Measurements from ENCODE around the gene PLS1.
A peak's percentile ranks its signal among the peaks of the same experiment; 100 is the strongest.
"Not testable (repeated sequence)": the region's sequence is repeated elsewhere in the genome, so short reads cannot be mapped to it uniquely, and the experiment has no call there.

PLS1 gene

GRCh38 chr3:142595951-142596725 lies at the start of gene PLS1:
PLS1 (plus strand) TSS chr3:142596393; CDS start chr3:142664238, 67,845 bp downstream.
- H3K36me3 ChIP-seq (ENCODE audit: insufficient read depth, low read length): no peaks in the 10 kb centered on the region
- peak within 1 kb of the TSS; percentile 88 for H2AFZ ChIP-seq (ENCODE audit: low read depth, low read length)
- peak within 1 kb of the TSS; percentile 74 for H3K4me3 ChIP-seq (ENCODE audit: low read length)
- H3K9me3 ChIP-seq (ENCODE audit: low read length): no peaks in the 10 kb centered on the region
- peaks cover 9% of the 10 kb centered on the region for H3K27me3 ChIP-seq (ENCODE audit: insufficient read depth, low read length)
- peaks cover 6% of the 10 kb centered on the region for H3K4me1 ChIP-seq (ENCODE audit: insufficient read depth, low read length)

GRCh38 chr3:142549986-142550385 lies 46.2 kb upstream of the PLS1 start:
- Histone ChIP-seq H3K9me3 (ENCODE audit: low read length) (peaks cover 5% of the 10 kb centered on the region), H3K4me3 (ENCODE audit: low read length) (no peak overlapping the region), H3K27me3 (ENCODE audit: insufficient read depth, low read length) (no peaks in the 10 kb centered on the region), H3K4me1 (ENCODE audit: insufficient read depth, low read length) (no peaks in the 10 kb centered on the region), H3K36me3 (ENCODE audit: insufficient read depth, low read length) (peaks cover 56% of the 10 kb centered on the region), H2AFZ (ENCODE audit: low read depth, low read length) (no peak overlapping the region)

- not testable (repeated sequence) for H2AFZ ChIP-seq (ENCODE audit: low read depth, low read length); H3K4me3 ChIP-seq (ENCODE audit: low read length); H3K9me3 ChIP-seq (ENCODE audit: low read length); H3K27me3 ChIP-seq (ENCODE audit: insufficient read depth, low read length); H3K4me1 ChIP-seq (ENCODE audit: insufficient read depth, low read length)
- H3K36me3 ChIP-seq (ENCODE audit: insufficient read depth, low read length): peaks cover 62% of the 10 kb centered on the region
These were observed 43.6 kb upstream of the PLS1 start for GRCh38 chr3:142552579-142552978.

- Histone ChIP-seq H3K9me3 (ENCODE audit: low read length) (peaks cover 5% of the 10 kb centered on the region), H3K4me1 (ENCODE audit: insufficient read depth, low read length) (no peaks in the 10 kb centered on the region), H2AFZ (ENCODE audit: low read depth, low read length) (no peak overlapping the region), H3K4me3 (ENCODE audit: low read length) (no peak overlapping the region), H3K36me3 (ENCODE audit: insufficient read depth, low read length) (peaks cover 65% of the 10 kb centered on the region), H3K27me3 (ENCODE audit: insufficient read depth, low read length) (no peaks in the 10 kb centered on the region)
These were observed 42.5 kb upstream of the PLS1 start for GRCh38 chr3:142553741-142554140.

- peaks cover 51% of the 10 kb centered on the region for H3K36me3 ChIP-seq (ENCODE audit: insufficient read depth, low read length)
- no peaks in the 10 kb centered on the region for H3K27me3 ChIP-seq (ENCODE audit: insufficient read depth, low read length)
These were observed 36.1 kb upstream of the PLS1 start for GRCh38 chr3:142560118-142560517.

GRCh38 chr3:142563496-142563997 lies 32.6 kb upstream of the PLS1 start:
- Histone ChIP-seq H3K36me3 (ENCODE audit: insufficient read depth, low read length) (peaks cover 35% of the 10 kb centered on the region), H3K9me3 (ENCODE audit: low read length) (no peaks in the 10 kb centered on the region), H2AFZ (ENCODE audit: low read depth, low read length) (no peak overlapping the region), H3K27me3 (ENCODE audit: insufficient read depth, low read length) (no peaks in the 10 kb centered on the region), H3K4me3 (ENCODE audit: low read length) (no peak overlapping the region), H3K4me1 (ENCODE audit: insufficient read depth, low read length) (no peaks in the 10 kb centered on the region)

More at GRCh38 chr3:142560118-142560517, 36.1 kb upstream of the PLS1 start:
- Histone ChIP-seq H2AFZ (ENCODE audit: low read depth, low read length) (no peak overlapping the region), H3K4me1 (ENCODE audit: insufficient read depth, low read length) (no peaks in the 10 kb centered on the region), H3K9me3 (ENCODE audit: low read length) (no peaks in the 10 kb centered on the region), H3K4me3 (ENCODE audit: low read length) (no peak overlapping the region)

- Histone ChIP-seq H3K36me3 (ENCODE audit: insufficient read depth, low read length) (peaks cover 28% of the 10 kb centered on the region), H3K4me3 (ENCODE audit: low read length) (no peak overlapping the region), H3K9me3 (ENCODE audit: low read length) (peaks cover 3% of the 10 kb centered on the region), H2AFZ (ENCODE audit: low read depth, low read length) (no peak overlapping the region), H3K4me1 (ENCODE audit: insufficient read depth, low read length) (no peaks in the 10 kb centered on the region), H3K27me3 (ENCODE audit: insufficient read depth, low read length) (no peaks in the 10 kb centered on the region)
These were observed 30.1 kb upstream of the PLS1 start for GRCh38 chr3:142566096-142566495.

- no peaks in the 10 kb centered on the region for H3K4me1 ChIP-seq (ENCODE audit: insufficient read depth, low read length)
- no peak overlapping the region for H2AFZ ChIP-seq (ENCODE audit: low read depth, low read length)
- peaks cover 3% of the 10 kb centered on the region for H3K9me3 ChIP-seq (ENCODE audit: low read length)
- H3K4me3 ChIP-seq (ENCODE audit: low read length): no peak overlapping the region
- H3K36me3 ChIP-seq (ENCODE audit: insufficient read depth, low read length): peaks cover 18% of the 10 kb centered on the region
- H3K27me3 ChIP-seq (ENCODE audit: insufficient read depth, low read length): no peaks in the 10 kb centered on the region
These were observed 27.7 kb upstream of the PLS1 start for GRCh38 chr3:142568393-142569017.

- not testable (repeated sequence) for H3K4me3 ChIP-seq (ENCODE audit: low read length); H3K9me3 ChIP-seq (ENCODE audit: low read length); H2AFZ ChIP-seq (ENCODE audit: low read depth, low read length); H3K4me1 ChIP-seq (ENCODE audit: insufficient read depth, low read length); H3K27me3 ChIP-seq (ENCODE audit: insufficient read depth, low read length)
- peaks cover 15% of the 10 kb centered on the region for H3K36me3 ChIP-seq (ENCODE audit: insufficient read depth, low read length)
These were observed 26.8 kb upstream of the PLS1 start for GRCh38 chr3:142569422-142569821.

GRCh38 chr3:142574223-142574622 lies 22.0 kb upstream of the PLS1 start:
- not testable (repeated sequence) for H3K27me3 ChIP-seq (ENCODE audit: insufficient read depth, low read length); H2AFZ ChIP-seq (ENCODE audit: low read depth, low read length); H3K4me3 ChIP-seq (ENCODE audit: low read length); H3K36me3 ChIP-seq (ENCODE audit: insufficient read depth, low read length); H3K9me3 ChIP-seq (ENCODE audit: low read length)
- peaks cover 16% of the 10 kb centered on the region for H3K4me1 ChIP-seq (ENCODE audit: insufficient read depth, low read length)

GRCh38 chr3:142574665-142575064 lies 21.5 kb upstream of the PLS1 start:
- no peaks in the 10 kb centered on the region for H3K9me3 ChIP-seq (ENCODE audit: low read length)
- H3K36me3 ChIP-seq (ENCODE audit: insufficient read depth, low read length): no peaks in the 10 kb centered on the region
- peaks cover 19% of the 10 kb centered on the region for H3K4me1 ChIP-seq (ENCODE audit: insufficient read depth, low read length)
- H3K4me3 ChIP-seq (ENCODE audit: low read length): no peak overlapping the region
- no peaks in the 10 kb centered on the region for H3K27me3 ChIP-seq (ENCODE audit: insufficient read depth, low read length)
- H2AFZ ChIP-seq (ENCODE audit: low read depth, low read length): no peak overlapping the region

GRCh38 chr3:142576792-142577191 lies 19.4 kb upstream of the PLS1 start:
- H3K9me3 ChIP-seq (ENCODE audit: low read length): no peaks in the 10 kb centered on the region
- no peak overlapping the region for H3K4me3 ChIP-seq (ENCODE audit: low read length)
- H3K4me1 ChIP-seq (ENCODE audit: insufficient read depth, low read length): peaks cover 19% of the 10 kb centered on the region
- no peak overlapping the region for H2AFZ ChIP-seq (ENCODE audit: low read depth, low read length)
- H3K36me3 ChIP-seq (ENCODE audit: insufficient read depth, low read length): no peaks in the 10 kb centered on the region
- H3K27me3 ChIP-seq (ENCODE audit: insufficient read depth, low read length): no peaks in the 10 kb centered on the region

GRCh38 chr3:142577696-142578328 lies 18.4 kb upstream of the PLS1 start:
- H2AFZ ChIP-seq (ENCODE audit: low read depth, low read length): peak overlapping the region; percentile 85
- H3K9me3 ChIP-seq (ENCODE audit: low read length): no peaks in the 10 kb centered on the region

More at GRCh38 chr3:142577696-142578328, 18.4 kb upstream of the PLS1 start:
- no peaks in the 10 kb centered on the region for H3K36me3 ChIP-seq (ENCODE audit: insufficient read depth, low read length)
- peak overlapping the region; percentile 91 for H3K4me3 ChIP-seq (ENCODE audit: low read length)
- H3K4me1 ChIP-seq (ENCODE audit: insufficient read depth, low read length): peaks cover 19% of the 10 kb centered on the region
- no peaks in the 10 kb centered on the region for H3K27me3 ChIP-seq (ENCODE audit: insufficient read depth, low read length)
